HG02981 (cell line): Measurements from ENCODE around the gene PYHIN1.

ENCODE experiments used
- ATAC-seq: cut with Tn5 transposase; IDR thresholded peaks from one replicate; pipeline ENCODE4 v1.9.1; 2021; ENCODE audit warnings: mild to moderate bottlenecking, moderate library complexity; ENCODE audit not compliant: unreplicated experiment

The PYHIN1 gene

GRCh38 chr1:158931055-158931737 lies at the start of gene PYHIN1:
PYHIN1 (plus strand) TSS chr1:158931552; CDS start chr1:158936911, 5,359 bp downstream.
- no peak for ATAC-seq

GRCh38 chr1:158893654-158894053 lies 37.7 kb upstream of the PYHIN1 start:
- ATAC-seq, result no peak

GRCh38 chr1:158898722-158899121 lies 32.6 kb upstream of the PYHIN1 start:
- ATAC-seq, result no peak

- no peak for ATAC-seq
Observed at GRCh38 chr1:158901623-158902022, 29.7 kb upstream of the PYHIN1 start.

GRCh38 chr1:158916085-158916484 lies 15.3 kb upstream of the PYHIN1 start:
- no peak for ATAC-seq

GRCh38 chr1:158924677-158925076 lies 6.7 kb upstream of the PYHIN1 start:
- ATAC-seq, result no peak

GRCh38 chr1:158930504-158930903 lies 848 bp upstream of the PYHIN1 start:
- no peak for ATAC-seq

- ATAC-seq, result no peak
Observed at GRCh38 chr1:158932171-158932570, 819 bp downstream of the PYHIN1 start.

- ATAC-seq, result no peak
Observed at GRCh38 chr1:158933621-158934020, 2.3 kb downstream of the PYHIN1 start.

GRCh38 chr1:158939180-158939579 lies 7.8 kb downstream of the PYHIN1 start:
- ATAC-seq, result no peak

GRCh38 chr1:158941317-158941716 lies 10.0 kb downstream of the PYHIN1 start:
- ATAC-seq, result no peak

GRCh38 chr1:158942490-158942889 lies 11.1 kb downstream of the PYHIN1 start:
- no peak for ATAC-seq

- ATAC-seq, result no peak
Observed at GRCh38 chr1:158943059-158943458, 11.7 kb downstream of the PYHIN1 start.

GRCh38 chr1:158945061-158945460 lies 13.7 kb downstream of the PYHIN1 start:
- ATAC-seq, result no peak

GRCh38 chr1:158946785-158947184 lies 15.4 kb downstream of the PYHIN1 start:
- no peak for ATAC-seq

GRCh38 chr1:158951956-158952355 lies 20.6 kb downstream of the PYHIN1 start:
- ATAC-seq, result no peak

- no peak for ATAC-seq
Observed at GRCh38 chr1:158952416-158952815, 21.1 kb downstream of the PYHIN1 start.

- no peak for ATAC-seq
Observed at GRCh38 chr1:158961178-158961577, 29.8 kb downstream of the PYHIN1 start.

- no peak for ATAC-seq
Observed at GRCh38 chr1:158962983-158963382, 31.6 kb downstream of the PYHIN1 start.

GRCh38 chr1:158969166-158969565 lies 37.8 kb downstream of the PYHIN1 start:
- ATAC-seq, result no peak

GRCh38 chr1:158969855-158970254 lies 38.5 kb downstream of the PYHIN1 start:
- ATAC-seq, result no peak

GRCh38 chr1:158972841-158973240 lies 41.5 kb downstream of the PYHIN1 start:
- no peak for ATAC-seq

GRCh38 chr1:158976219-158976618 lies 44.9 kb downstream of the PYHIN1 start:
- no peak for ATAC-seq
